OCI-LY3 (cell line): ENCODE data around the gene C9orf153.

ENCODE experiments used
- H2AFZ ChIP-seq: fragments of 200-600, 300-600 bp; shearing (Covaris generic); 2 replicates; pipeline ENCODE4 v1.6.0; 2014; ENCODE audit warnings: antibody characterized with exemption, low read depth, low read length
- H3K27ac ChIP-seq: fragments of 200-600, 300-600 bp; sonication (generic); 2 replicates; pipeline ENCODE4 v1.5.1; 2014; ENCODE audit warnings: mild to moderate bottlenecking, low read length, moderate library complexity, mixed read lengths
- H3K27me3 ChIP-seq: fragments of 200-600, 300-600 bp; sonication (generic); 2 replicates; pipeline ENCODE4 v1.6.1; 2014; ENCODE audit warnings: low read depth, low read length, mixed read lengths
- H3K36me3 ChIP-seq: fragments of 200-600, 300-600 bp; sonication (generic); replicated peaks from 2 replicates; pipeline ENCODE3; 2014; ENCODE audit warnings: low read depth, low read length, mixed read lengths
- H3K4me1 ChIP-seq: fragments of 300-600, 200-600 bp; sonication (generic); 2 replicates; pipeline ENCODE4 v1.6.1; 2014; ENCODE audit warnings: low read length, mixed read lengths
- H3K4me2 ChIP-seq: fragments of 200-600, 300-600 bp; sonication (generic); 2 replicates; pipeline ENCODE4 v1.6.1; 2014; ENCODE audit warnings: low read length, mixed read lengths
- H3K4me3 ChIP-seq: fragments of 300-600, 200-600 bp; sonication (generic); 2 replicates; pipeline ENCODE4 v1.5.1; 2014; ENCODE audit warnings: antibody characterized with exemption, mild to moderate bottlenecking, low read length, moderate library complexity
- H3K79me2 ChIP-seq: fragments of 300-600, 200-600 bp; shearing (Covaris generic); 2 replicates; pipeline ENCODE4 v1.6.1; 2014; ENCODE audit warnings: mild to moderate bottlenecking, low read length, mixed read lengths
- H3K9ac ChIP-seq: fragments of 300-600, 200-600 bp; shearing (Covaris generic); 2 replicates; pipeline ENCODE4 v1.6.0; 2014; ENCODE audit warnings: mild to moderate bottlenecking, low read length, moderate library complexity
- H3K9me3 ChIP-seq: fragments of 200-600, 300-600 bp; shearing (Covaris generic); 2 replicates; pipeline ENCODE4 v1.6.1; 2014; ENCODE audit warnings: low read length, mixed read lengths; ENCODE audit not compliant: insufficient read depth
- H4K20me1 ChIP-seq: fragments of 200-600, 300-600 bp; sonication (generic); 2 replicates; pipeline ENCODE4 v1.6.1; 2016; ENCODE audit warnings: low read length, mixed read lengths; ENCODE audit not compliant: insufficient read depth
- CTCF ChIP-seq: fragments of 200-600, 300-600 bp; sonication (generic); IDR thresholded peaks from 2 replicates; pipeline ENCODE4 v1.5.1; 2014; ENCODE audit warnings: antibody characterized with exemption, low read length, low read depth
- EZH2phosphoT487 ChIP-seq: fragments of 200-600 bp; shearing (Covaris generic); IDR thresholded peaks from 2 replicates; pipeline ENCODE4 v1.6.1; 2018; ENCODE audit warnings: antibody characterized with exemption, mixed run types, low read depth

Gene C9orf153

GRCh38 chr9:86259557-86259956 lies at the start of gene C9orf153:
TSS of gene C9orf153 (minus strand) at chr9:86259657. CDS start at chr9:86229603, 30,054 bp downstream.
- H3K36me3 ChIP-seq = peaks cover 19% of the 10 kb centered on the region
- no peaks in the 10 kb centered on the region for H3K27me3 ChIP-seq
- no peaks in the 10 kb centered on the region for H3K79me2 ChIP-seq
- no peaks in the 10 kb centered on the region for H3K4me1 ChIP-seq
- H4K20me1 ChIP-seq = no peaks in the 10 kb centered on the region
- H3K4me2 ChIP-seq = no peak within 1 kb of the TSS
- no peaks in the 10 kb centered on the region for H3K9me3 ChIP-seq
- H3K9ac ChIP-seq = no peak within 1 kb of the TSS
- H3K4me3 ChIP-seq = no peak within 1 kb of the TSS
- no peak within 1 kb of the TSS for H2AFZ ChIP-seq
- TF ChIP-seq EZH2phosphoT487 = no peak
- TF ChIP-seq CTCF = no peak
- no peak within 1 kb of the TSS for H3K27ac ChIP-seq

GRCh38 chr9:86308687-86309086 lies 49.2 kb upstream of the C9orf153 start:
- Histone ChIP-seq H2AFZ (no peak overlapping the region), H3K9me3 (no peaks in the 10 kb centered on the region), H3K79me2 (no peaks in the 10 kb centered on the region), H3K27me3 (no peaks in the 10 kb centered on the region), H3K27ac (no peak overlapping the region), H3K9ac (no peak overlapping the region), H3K4me2 (no peak overlapping the region), H3K4me1 (no peaks in the 10 kb centered on the region), H3K36me3 (peaks cover 64% of the 10 kb centered on the region), H3K4me3 (no peak overlapping the region), H4K20me1 (no peaks in the 10 kb centered on the region)
- TF ChIP-seq EZH2phosphoT487 = no peak
- TF ChIP-seq CTCF = no peak

- Histone ChIP-seq H4K20me1 (no peaks in the 10 kb centered on the region), H3K36me3 (peaks cover 67% of the 10 kb centered on the region), H3K4me2 (no peak overlapping the region), H3K9ac (no peak overlapping the region), H3K27ac (no peak overlapping the region), H3K4me3 (no peak overlapping the region), H3K4me1 (peaks cover 23% of the 10 kb centered on the region), H3K27me3 (no peaks in the 10 kb centered on the region), H2AFZ (no peak overlapping the region), H3K9me3 (no peaks in the 10 kb centered on the region), H3K79me2 (no peaks in the 10 kb centered on the region)
- TF ChIP-seq EZH2phosphoT487 (no peak), CTCF (no peak)
Measured at GRCh38 chr9:86304236-86304730, 44.8 kb upstream of the C9orf153 start.

- H3K4me1 ChIP-seq = peaks cover 27% of the 10 kb centered on the region
- no peak overlapping the region for H3K4me2 ChIP-seq
- H3K4me3 ChIP-seq = no peak overlapping the region
- no peaks in the 10 kb centered on the region for H3K9me3 ChIP-seq
- H3K27ac ChIP-seq = no peak overlapping the region
- no peaks in the 10 kb centered on the region for H3K79me2 ChIP-seq
- peaks cover 67% of the 10 kb centered on the region for H3K36me3 ChIP-seq
- no peaks in the 10 kb centered on the region for H3K27me3 ChIP-seq
- H3K9ac ChIP-seq = no peak overlapping the region
- no peaks in the 10 kb centered on the region for H4K20me1 ChIP-seq
- H2AFZ ChIP-seq = no peak overlapping the region
- TF ChIP-seq CTCF = no peak
- no peak for TF ChIP-seq EZH2phosphoT487
Measured at GRCh38 chr9:86303316-86303975, 44.0 kb upstream of the C9orf153 start.
